ENCODE results near the gene PTGR3. TPM values are rescaled to one million over a fixed set of nuclear protein-coding genes. Genes with fewer than 3 reads are reported as not detected.
A peak's percentile ranks its signal among the peaks of the same experiment; 100 is the strongest.

The PTGR3 gene
- total RNA-seq, 1 donor, result 12.1 TPM

DNA sequence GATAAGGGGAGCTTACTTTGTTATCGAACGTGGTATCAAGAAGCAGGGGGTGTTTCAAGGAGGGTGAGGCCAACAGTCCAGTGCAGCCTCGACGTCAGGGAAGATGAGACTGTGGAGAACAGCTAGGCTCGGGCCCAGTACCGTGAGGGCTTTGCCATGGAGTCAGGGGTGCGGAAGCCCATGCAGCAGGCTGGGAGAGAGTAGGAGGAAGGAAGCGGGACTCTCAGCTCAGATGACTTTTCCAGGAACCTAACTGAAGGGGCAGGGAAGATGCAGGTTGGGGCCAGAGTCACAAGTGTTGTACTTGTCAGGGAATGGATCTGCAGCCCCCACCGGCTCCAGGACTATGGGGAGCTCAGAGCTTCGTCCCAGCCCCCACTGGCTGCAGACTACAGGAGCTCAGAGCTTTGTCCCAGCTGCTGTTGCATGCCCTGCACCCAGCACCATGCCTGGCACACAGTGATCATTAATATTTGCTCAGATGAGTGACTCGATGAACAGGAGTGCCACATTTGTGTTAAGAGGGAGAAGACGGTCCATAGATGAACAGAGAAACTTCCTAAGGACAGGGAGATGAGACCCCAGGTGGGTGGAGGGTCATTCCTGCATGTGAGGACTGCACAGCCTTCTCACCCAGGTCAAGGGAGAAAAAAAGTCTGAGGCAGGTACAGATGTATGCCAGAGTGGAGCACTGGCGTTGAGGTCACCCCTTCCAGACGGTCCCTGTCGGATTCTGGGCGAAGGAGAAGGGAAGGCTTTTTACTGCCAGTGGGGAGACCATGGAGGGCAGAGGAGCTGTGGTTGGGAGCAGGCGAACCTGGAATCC, 36.4 kb downstream of the PTGR3 start:
- DNase-seq (ENCODE audit: low read depth), result no peak
- TF ChIP-seq, protein P1, sequence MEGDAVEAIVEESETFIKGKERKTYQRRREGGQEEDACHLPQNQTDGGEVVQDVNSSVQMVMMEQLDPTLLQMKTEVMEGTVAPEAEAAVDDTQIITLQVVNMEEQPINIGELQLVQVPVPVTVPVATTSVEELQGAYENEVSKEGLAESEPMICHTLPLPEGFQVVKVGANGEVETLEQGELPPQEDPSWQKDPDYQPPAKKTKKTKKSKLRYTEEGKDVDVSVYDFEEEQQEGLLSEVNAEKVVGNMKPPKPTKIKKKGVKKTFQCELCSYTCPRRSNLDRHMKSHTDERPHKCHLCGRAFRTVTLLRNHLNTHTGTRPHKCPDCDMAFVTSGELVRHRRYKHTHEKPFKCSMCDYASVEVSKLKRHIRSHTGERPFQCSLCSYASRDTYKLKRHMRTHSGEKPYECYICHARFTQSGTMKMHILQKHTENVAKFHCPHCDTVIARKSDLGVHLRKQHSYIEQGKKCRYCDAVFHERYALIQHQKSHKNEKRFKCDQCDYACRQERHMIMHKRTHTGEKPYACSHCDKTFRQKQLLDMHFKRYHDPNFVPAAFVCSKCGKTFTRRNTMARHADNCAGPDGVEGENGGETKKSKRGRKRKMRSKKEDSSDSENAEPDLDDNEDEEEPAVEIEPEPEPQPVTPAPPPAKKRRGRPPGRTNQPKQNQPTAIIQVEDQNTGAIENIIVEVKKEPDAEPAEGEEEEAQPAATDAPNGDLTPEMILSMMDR (IDR thresholded peaks at IDR 0.05; ENCODE audit: insufficient read depth, low read depth, low read length), result no peak
- H3K4me3 ChIP-seq (ENCODE audit: low read depth, low read length), result no peak overlapping the region

DNA sequence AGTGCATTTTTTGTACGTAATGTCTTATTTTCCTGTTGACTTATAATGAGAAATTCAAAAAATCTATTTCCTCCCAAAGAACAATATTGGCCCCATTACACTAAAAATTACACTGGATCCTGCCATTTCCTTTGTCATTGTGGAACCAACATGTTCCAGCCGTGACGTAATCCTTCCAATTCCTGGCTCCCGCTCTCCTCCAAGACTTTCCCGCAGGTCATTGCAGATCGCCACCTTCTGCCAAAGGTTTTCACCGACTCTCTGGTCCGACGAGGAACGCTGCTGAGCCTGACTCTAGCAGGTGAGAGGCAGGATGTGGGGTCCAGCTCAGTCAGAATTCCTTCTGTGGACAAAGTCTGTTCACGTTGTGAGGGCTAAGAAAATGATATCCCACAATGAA, 38.0 kb downstream of the PTGR3 start:
- TF ChIP-seq, protein P1 (IDR thresholded peaks at IDR 0.05; ENCODE audit: insufficient read depth, low read depth, low read length), result no peak
- no peak overlapping the region for H3K4me3 ChIP-seq (ENCODE audit: low read depth, low read length)
- DNase-seq (ENCODE audit: low read depth), result no peak

DNA sequence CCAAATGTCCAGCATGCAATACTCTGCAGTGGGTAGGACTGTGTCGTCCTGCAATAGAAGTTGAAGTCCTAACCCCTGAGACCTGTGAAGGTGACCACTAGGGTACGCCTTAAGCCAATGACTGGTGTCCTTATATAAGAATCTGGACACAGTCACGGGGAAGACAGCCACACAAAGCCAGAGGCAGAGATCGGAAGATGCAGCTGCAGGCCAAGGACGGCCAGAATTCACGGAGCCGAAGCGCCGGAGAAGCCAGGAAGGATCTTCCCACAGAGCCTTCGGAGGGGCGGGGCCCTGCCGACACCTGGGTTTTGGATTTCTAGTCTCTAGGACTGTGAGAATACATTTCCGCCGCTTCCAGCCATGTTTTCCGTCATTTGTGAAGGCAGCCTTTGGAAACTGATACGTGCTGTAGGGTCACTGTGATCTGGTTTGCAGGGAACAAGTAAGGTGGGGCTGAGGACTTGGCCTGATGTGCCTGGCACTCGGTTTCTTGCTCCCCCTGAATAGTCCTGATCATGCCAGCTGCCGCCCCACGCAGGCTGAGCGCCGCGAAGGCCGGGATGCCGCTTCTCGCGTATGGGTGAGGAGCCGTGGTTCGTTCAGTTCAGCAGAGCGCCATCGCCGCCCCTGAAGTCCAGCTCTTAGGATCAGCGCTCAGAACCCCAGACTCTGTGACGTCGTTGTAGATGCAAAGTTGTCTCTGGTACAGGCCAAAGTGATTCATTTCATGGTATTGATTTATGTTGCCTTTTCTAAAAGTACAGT, 38.7 kb downstream of the PTGR3 start:
- DNase-seq (ENCODE audit: low read depth), result no peak
- no peak overlapping the region for H3K4me3 ChIP-seq (ENCODE audit: low read depth, low read length)
- TF ChIP-seq, protein P1 (IDR thresholded peaks at IDR 0.05; ENCODE audit: insufficient read depth, low read depth, low read length), result no peak

DNA sequence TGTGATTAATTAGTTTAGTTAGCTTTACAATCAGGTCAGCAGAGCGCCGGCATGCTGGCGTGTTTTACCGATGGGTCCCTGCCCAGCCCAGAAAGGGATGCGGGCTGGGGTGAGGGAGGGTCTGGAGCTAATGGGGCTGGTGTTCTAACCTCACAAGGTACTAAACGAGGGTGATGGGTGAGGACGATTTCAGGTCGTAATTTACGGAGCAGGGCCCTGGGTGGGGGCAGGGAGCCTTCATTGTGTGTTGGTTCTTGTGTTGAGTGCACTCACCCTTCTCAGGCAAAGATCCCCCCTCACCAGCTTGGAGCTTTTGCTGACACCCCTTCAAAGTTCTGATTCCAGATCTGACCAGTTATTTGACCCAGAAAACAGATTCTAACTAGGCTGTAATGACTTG, 39.5 kb downstream of the PTGR3 start:
- no peak for DNase-seq (ENCODE audit: low read depth)
- H3K4me3 ChIP-seq (ENCODE audit: low read depth, low read length), result no peak overlapping the region
- TF ChIP-seq, protein P1 (IDR thresholded peaks at IDR 0.05; ENCODE audit: insufficient read depth, low read depth, low read length), result no peak

DNA sequence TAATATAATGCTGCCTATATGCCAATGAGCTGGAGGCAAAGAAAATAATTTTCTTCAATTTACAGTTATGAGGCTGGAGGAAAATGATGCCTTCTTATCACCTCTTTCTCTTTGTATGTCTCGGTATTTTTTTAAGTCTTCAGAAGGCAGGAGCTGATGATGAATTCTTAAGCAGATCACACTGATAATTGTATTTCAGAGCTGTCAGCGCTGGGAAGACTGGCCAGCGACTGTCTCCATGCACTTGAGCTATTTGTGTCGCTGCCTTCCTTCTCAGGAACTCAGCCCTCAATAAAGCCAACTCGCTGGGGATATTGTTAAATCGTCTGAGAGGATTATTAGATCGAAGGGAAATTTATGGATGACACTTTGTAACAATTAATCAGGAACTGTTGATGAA, 40.3 kb downstream of the PTGR3 start:
- DNase-seq (ENCODE audit: low read depth), result no peak
- H3K4me3 ChIP-seq (ENCODE audit: low read depth, low read length), result no peak overlapping the region
- TF ChIP-seq, protein P1 (IDR thresholded peaks at IDR 0.05; ENCODE audit: insufficient read depth, low read depth, low read length), result no peak

DNA sequence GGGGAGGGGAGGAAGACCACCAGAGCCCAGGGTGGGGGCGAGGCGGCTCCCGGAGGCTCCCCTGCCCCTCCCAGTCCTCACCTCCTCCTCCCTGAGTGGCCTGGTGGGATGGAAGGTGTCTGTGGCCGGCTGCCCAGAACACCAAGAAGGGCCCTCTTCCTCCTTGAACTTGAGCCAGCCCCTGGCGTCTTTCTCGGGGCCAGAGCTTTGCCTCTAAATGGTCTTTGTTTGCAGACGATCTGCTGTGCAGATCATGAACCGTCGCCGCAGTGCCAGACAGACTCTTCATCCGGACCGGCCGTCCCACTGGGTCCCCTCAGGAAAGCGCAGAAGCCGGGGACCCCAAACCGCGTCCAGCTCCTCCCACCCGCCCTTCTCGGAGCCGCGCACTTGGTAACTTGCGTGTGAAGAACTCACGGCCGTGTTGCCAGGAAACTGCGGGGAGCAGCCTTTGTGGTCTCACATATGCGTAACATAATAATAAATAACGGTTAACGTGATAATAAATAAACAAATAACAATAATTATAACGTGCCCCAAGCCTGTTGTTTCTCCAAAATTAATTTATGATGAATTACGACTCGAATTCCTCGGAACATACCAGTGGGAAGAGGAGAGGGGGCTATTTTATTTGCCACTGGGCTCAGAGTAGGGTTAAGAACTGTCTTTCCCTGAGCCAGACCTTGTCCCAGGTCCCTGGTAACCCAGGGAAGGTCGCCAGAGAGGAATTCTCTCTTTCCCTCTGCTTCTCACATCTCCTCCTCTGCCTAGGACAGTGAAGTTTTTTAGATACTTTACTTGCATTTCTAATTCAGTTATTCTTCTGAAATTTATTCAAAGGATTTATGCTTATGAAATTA, 41.0 kb downstream of the PTGR3 start:
- no peak for DNase-seq (ENCODE audit: low read depth)
- TF ChIP-seq, protein P1 (IDR thresholded peaks at IDR 0.05; ENCODE audit: insufficient read depth, low read depth, low read length), result no peak
- H3K4me3 ChIP-seq (ENCODE audit: low read depth, low read length), result peak overlapping the region; percentile 29
